Activated T-helper 2 cell treated with anti-CD3 and anti-CD28 coated beads, Interferon-gamma antibody, Interleukin-2, Interleukin-4, amounts not matched to agents 10 μg/mL and 5 μg/mL and 100 μg/mL, durations not matched to agents 14 hours and 24 hours and 36 hours (primary cell): ENCODE measurements around the gene TPRA1. TPM values are rescaled to one million over a fixed set of nuclear protein-coding genes. Genes with fewer than 3 reads are reported as not detected.
"Not testable (repeated sequence)": the region's sequence is repeated elsewhere in the genome, so short reads cannot be mapped to it uniquely, and the experiment has no call there.

Experiments used
- DNase-seq: peaks from one replicate; pipeline ENCODE4 v3.0.0; 2021; ENCODE audit warnings: low spot score
- H3K27ac Mint-ChIP-seq: one replicate; pipeline ENCODE4 v1.8.0; 2021; ENCODE audit warnings: mixed read lengths
- H3K27me3 Mint-ChIP-seq: one replicate; pipeline ENCODE4 v1.8.0; 2021; ENCODE audit warnings: low read depth, mixed read lengths
- H3K36me3 Mint-ChIP-seq: one replicate; pipeline ENCODE4 v1.8.0; 2021; ENCODE audit warnings: low read depth, mixed read lengths
- H3K4me1 Mint-ChIP-seq: one replicate; pipeline ENCODE4 v1.8.0; 2021; ENCODE audit warnings: low read depth, mixed read lengths
- H3K4me3 Mint-ChIP-seq: one replicate; pipeline ENCODE4 v1.8.0; 2021; ENCODE audit warnings: low read depth, mild to moderate bottlenecking, moderate library complexity, mixed read lengths
- H3K9me3 Mint-ChIP-seq: one replicate; pipeline ENCODE4 v1.8.0; 2021; ENCODE audit warnings: mixed read lengths
- intact Hi-C: fragments of 100-400 bp; cut with micrococcal nuclease; formaldehyde crosslinking; loops from one replicate; pipeline ENCODE4 v1.15.1; 2023
- total RNA-seq: library from RNA; stranded (reverse); gene quantifications from 2 replicates; pipeline ENCODE4 v1.2.3, GENCODE V29; 2022

The TPRA1 gene
- total RNA-seq, 1 donor from 2014 or later, result 36.0 TPM

DNA sequence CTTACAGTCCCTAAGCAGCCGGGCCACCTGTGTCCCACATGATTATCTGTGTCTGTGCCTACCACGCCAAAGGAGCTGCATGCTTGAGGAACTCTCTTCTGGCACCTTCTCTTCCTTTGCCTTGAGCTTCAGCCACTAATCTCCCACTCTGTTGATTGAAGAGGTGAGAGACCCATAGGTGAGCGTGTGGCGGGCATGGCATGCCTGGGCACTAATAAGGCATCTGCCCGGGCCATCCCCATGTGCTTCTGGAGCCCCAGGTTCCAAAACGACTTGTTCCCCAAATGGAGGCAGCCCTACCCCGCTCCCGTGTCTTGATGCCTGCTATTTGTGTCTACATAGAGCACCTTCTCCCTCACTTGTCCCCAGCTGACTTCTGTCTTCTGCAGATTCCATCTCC is 20.7 kb upstream of the TPRA1 start:
- H3K27me3 Mint-ChIP-seq, result no peaks in the 10 kb centered on the region
- peaks cover 11% of the 10 kb centered on the region for H3K4me1 Mint-ChIP-seq

DNA sequence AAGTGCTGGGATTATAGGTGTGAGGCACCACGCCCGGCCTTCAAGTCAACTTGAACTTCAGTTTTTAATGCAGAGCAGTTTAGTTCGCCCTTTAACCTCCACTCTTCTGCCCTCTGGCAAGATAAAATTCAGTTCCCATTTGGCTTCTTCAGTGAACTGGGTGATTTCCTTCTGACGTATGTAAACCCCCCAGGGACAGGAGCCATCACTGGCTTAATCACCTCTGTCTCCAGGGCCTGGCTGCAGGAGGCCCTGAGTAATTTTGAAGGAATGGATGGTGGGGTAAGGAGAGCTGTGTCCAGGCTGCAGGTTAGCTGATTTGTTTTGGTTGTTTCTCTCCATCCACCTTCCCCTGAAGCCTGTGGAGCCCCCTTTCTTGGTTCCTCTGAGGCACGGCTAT is 19.6 kb upstream of the TPRA1 start:
- H3K9me3 Mint-ChIP-seq, result no peaks in the 10 kb centered on the region
- peaks cover 7% of the 10 kb centered on the region for H3K4me1 Mint-ChIP-seq
- peaks cover 93% of the 10 kb centered on the region for H3K36me3 Mint-ChIP-seq
- H3K4me3 Mint-ChIP-seq, result no peak overlapping the region
- intact Hi-C loops, result no loop called here
- H3K27me3 Mint-ChIP-seq, result no peaks in the 10 kb centered on the region
- H3K27ac Mint-ChIP-seq, result no peak overlapping the region
- DNase-seq, result no peak

More for the DNA sequence above, 20.7 kb upstream of the TPRA1 start:
- H3K36me3 Mint-ChIP-seq, result peaks cover 92% of the 10 kb centered on the region
- no peak overlapping the region for H3K4me3 Mint-ChIP-seq
- intact Hi-C loops, result no loop called here
- no peak for DNase-seq
- H3K9me3 Mint-ChIP-seq, result no peaks in the 10 kb centered on the region
- H3K27ac Mint-ChIP-seq, result no peak overlapping the region

DNA sequence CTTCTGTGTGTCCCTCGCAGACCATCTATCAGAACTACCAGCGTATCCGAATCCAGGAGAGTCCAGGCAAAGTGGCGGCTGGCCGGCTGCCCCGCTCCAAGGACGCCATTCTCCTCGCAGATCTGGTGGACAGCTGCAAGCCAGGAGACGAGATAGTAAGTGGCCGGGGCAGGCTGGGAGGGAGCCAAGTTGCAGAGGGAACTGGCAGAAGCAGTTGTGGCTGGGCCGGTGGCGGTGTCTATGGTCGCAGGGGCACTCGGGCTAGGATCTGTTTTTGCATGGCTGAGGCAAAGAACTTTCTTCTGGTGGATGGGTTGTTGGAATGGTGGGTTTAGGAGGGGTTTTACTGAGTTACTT is 17.8 kb upstream of the TPRA1 start:
- H3K27ac Mint-ChIP-seq, result no peak overlapping the region
- H3K4me1 Mint-ChIP-seq, result peaks cover 9% of the 10 kb centered on the region
- no peak for DNase-seq
- H3K4me3 Mint-ChIP-seq, result no peak overlapping the region
- H3K9me3 Mint-ChIP-seq, result no peaks in the 10 kb centered on the region
- intact Hi-C loops, result no loop called here
- no peaks in the 10 kb centered on the region for H3K27me3 Mint-ChIP-seq
- peaks cover 90% of the 10 kb centered on the region for H3K36me3 Mint-ChIP-seq

DNA sequence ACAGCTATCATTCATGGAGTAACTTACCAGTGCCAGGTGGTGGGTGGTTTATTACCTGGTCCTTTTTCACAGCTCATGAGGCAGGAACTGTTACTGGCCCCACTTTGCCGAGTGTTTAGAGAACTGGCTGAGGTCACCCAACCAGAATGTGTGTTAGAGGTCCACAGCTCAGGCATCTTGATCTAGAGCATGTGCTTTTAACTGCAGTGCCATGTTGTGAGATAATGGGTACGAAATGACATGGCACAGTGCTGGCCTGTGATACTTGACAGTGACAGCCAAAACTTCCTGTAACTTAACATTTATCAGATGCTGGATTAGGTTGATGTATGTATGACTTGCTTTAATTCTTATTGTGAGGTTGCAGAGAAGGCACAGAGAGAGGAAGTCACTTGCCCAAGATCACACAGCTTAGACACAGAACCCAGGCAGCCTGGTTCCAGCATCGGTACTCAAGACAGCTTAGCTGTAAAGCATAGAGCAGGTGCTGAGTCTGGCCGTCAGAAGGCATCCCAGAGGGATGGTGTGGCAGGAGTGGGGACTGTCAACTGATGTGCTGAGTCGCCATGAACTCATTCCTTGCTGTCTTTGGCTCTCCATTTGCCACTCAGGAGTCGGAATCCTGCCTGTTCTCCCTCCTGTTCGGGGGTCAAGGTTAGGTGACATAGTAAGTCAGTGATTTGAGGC is 17.3 kb upstream of the TPRA1 start:
- DNase-seq, result no peak
- H3K27me3 Mint-ChIP-seq, result no peaks in the 10 kb centered on the region
- H3K36me3 Mint-ChIP-seq, result peaks cover 88% of the 10 kb centered on the region
- no peaks in the 10 kb centered on the region for H3K9me3 Mint-ChIP-seq
- H3K27ac Mint-ChIP-seq, result peak overlapping the region; percentile 1
- H3K4me1 Mint-ChIP-seq, result peaks cover 7% of the 10 kb centered on the region
- intact Hi-C loops, result no loop called here
- no peak overlapping the region for H3K4me3 Mint-ChIP-seq

DNA sequence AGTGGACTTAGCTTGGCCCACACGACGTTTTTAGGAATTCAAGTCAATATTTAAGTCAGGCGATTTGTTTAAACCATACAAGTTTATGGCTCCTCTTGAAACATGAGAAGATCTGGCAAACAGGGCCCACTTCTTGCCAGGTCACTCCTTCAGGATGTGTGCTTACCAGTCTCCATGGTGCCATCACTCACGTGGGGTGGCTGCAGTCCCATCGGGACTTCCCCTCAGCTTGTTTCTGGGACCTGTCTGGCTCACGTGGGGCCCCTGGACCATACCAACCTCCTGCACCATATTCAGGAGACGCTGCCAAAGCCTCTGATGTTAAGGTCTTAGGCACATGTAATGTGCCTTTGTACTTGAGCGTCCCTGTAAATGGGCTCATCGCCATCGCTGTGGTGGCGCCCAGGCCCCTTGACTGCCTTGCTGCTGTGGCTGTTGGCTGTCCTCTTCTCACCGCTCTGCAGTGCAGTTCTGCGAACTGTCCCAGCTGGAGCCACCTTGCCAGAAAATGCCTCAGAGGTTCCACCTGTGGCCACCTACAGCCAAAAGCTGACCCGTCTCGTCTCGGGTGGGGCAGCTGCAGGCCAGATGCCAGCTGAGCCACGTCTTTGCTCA is 16.6 kb upstream of the TPRA1 start:
- DNase-seq, result no peak
- H3K4me3 Mint-ChIP-seq, result no peak overlapping the region
- intact Hi-C loops, result no loop called here
- no peaks in the 10 kb centered on the region for H3K9me3 Mint-ChIP-seq
- H3K36me3 Mint-ChIP-seq, result peaks cover 88% of the 10 kb centered on the region
- no peak overlapping the region for H3K27ac Mint-ChIP-seq
- peaks cover 10% of the 10 kb centered on the region for H3K4me1 Mint-ChIP-seq
- H3K27me3 Mint-ChIP-seq, result no peaks in the 10 kb centered on the region

DNA sequence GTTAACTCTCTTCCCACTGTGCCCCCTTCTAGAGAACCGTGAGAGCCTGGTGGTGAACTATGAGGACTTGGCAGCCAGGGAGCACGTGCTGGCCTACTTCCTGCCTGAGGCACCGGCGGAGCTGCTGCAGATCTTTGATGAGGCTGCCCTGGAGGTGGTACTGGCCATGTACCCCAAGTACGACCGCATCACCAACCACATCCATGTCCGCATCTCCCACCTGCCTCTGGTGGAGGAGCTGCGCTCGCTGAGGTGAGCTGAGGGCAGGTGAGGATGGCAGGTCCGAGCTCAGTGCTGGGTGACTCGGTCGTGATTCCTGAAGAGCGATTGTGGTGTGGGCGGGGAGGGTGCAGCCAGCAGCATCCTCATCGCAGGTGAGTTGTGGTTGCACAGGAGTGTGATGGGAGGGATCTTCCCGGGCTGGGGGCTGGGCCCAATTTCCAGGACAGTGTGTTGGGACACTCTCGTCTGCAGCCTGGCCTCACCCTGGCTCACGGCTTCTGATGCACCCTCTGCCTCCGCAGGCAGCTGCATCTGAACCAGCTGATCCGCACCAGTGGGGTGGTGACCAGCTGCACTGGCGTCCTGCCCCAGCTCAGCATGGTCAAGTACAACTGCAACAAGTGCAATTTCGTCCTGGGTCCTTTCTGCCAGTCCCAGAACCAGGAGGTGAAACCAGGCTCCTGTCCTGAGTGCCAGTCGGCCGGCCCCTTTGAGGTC is 15.7 kb upstream of the TPRA1 start:
- DNase-seq, result no peak
- H3K9me3 Mint-ChIP-seq, result no peaks in the 10 kb centered on the region
- H3K4me3 Mint-ChIP-seq, result no peak overlapping the region
- no peak overlapping the region for H3K27ac Mint-ChIP-seq
- intact Hi-C loops, result no loop called here
- H3K4me1 Mint-ChIP-seq, result peaks cover 17% of the 10 kb centered on the region
- peaks cover 92% of the 10 kb centered on the region for H3K36me3 Mint-ChIP-seq
- H3K27me3 Mint-ChIP-seq, result no peaks in the 10 kb centered on the region

DNA sequence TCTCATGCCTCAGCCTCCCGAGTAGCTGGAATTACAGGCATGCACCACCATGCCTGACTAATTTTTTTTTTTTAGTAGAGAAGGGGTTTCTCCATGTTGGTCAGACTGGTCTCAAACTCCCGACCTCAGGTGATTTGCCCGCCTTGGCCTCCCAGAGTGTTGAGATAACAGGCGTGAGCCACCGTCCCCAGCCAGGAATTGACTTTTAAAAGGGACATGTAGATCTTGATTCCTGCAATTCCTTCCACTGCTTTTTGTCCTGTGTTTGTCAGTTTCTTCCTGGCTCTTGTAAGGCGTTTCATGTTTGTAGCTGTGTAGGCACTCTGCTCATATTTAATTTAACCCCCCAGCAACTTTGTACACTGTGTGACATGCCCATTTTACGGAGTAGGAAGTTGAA is 15.0 kb upstream of the TPRA1 start:
- intact Hi-C loops, H3K9me3 Mint-ChIP-seq, H3K4me3 Mint-ChIP-seq, H3K27ac Mint-ChIP-seq, H3K27me3 Mint-ChIP-seq, DNase-seq: not testable (repeated sequence)
- H3K4me1 Mint-ChIP-seq, result peaks cover 21% of the 10 kb centered on the region
- H3K36me3 Mint-ChIP-seq, result peaks cover 92% of the 10 kb centered on the region

DNA sequence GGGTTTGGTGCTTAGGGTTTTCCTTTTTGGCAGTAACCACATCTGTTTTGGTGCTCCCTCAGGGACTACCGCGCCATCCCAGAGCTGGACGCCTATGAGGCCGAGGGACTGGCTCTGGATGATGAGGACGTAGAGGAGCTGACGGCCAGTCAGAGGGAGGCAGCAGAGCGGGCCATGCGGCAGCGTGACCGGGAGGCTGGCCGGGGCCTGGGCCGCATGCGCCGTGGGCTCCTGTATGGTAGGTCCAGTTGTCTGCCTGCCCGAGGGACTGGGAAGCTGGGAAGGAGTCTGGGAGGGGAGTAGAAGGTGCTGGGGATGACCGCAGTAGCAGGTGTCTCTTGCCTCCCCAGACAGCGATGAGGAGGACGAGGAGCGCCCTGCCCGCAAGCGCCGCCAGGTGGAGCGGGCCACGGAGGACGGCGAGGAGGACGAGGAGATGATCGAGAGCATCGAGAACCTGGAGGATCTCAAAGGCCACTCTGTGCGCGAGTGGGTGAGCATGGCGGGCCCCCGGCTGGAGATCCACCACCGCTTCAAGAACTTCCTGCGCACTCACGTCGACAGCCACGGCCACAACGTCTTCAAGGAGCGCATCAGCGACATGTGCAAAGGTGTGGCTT is 14.1 kb upstream of the TPRA1 start:
- Mint-ChIP-seq H3K27me3 (no peaks in the 10 kb centered on the region), H3K36me3 (peaks cover 90% of the 10 kb centered on the region), H3K4me3 (no peak overlapping the region), H3K9me3 (no peaks in the 10 kb centered on the region), H3K27ac (no peak overlapping the region), H3K4me1 (peaks cover 23% of the 10 kb centered on the region)
- intact Hi-C loops, result no loop called here
- DNase-seq, result no peak

DNA sequence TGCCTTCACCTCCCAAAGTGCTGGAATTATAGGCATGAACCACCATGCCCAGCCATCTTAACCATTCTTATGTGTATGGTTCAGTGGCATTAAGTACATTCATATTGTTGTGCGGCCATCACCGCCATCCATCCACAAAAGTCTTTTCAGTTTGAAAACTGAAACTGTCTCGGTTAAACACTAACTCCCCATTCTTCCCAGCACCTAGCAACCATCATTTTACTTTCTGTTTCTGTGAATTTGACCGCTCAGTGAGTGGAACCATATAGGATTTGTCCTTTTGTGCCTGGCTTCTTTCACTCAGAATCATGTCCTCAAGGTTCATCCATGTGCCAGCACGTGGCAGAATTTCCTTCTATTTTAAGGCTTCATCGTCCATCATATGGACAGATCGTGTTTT is 13.5 kb upstream of the TPRA1 start:
- Mint-ChIP-seq H3K27me3 (no peaks in the 10 kb centered on the region), H3K27ac (no peak overlapping the region)

DNA sequence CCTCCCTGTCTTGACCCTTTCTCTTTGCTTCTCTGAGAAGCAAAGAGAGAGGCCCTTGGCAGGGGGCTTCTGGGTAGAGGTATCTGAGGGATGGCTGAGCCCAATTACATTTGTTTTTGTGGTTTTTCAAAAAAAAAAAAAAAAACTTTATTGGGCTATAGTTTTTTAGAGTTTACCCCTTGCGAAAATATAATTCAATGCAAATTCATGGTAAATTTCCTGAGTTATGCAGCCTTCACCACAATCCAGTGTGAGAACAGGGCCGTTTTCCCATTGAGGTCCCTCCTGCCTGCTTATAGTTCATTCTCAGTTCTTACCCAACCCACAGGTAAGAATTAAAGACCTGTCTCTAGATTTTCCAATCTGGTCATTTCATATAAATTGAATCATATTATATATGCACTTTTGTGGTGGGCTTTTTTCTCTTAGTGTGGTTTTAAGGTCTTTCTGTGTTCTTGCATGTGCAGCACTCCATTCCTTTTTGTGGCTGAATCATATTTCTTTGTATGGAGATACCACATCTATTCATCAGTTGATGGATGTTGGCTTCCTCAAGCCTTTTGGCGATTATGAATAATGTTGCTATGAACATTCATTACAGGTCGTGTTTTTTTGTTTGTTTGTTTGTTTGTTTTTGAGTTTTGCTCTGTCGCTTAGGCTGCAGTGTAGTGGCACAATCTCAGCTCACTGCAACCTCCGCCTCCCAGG is 10.4 kb upstream of the TPRA1 start:
- Mint-ChIP-seq H3K4me1 (peaks cover 42% of the 10 kb centered on the region), H3K9me3 (no peaks in the 10 kb centered on the region), H3K27ac (no peak overlapping the region), H3K36me3 (peaks cover 65% of the 10 kb centered on the region), H3K4me3 (peak overlapping the region; percentile 66), H3K27me3 (no peaks in the 10 kb centered on the region)
- intact Hi-C loops, result no loop called here
- no peak for DNase-seq

More for the DNA sequence above, 13.5 kb upstream of the TPRA1 start:
- intact Hi-C loops, result no loop called here
- Mint-ChIP-seq H3K36me3 (peaks cover 90% of the 10 kb centered on the region), H3K4me1 (peaks cover 30% of the 10 kb centered on the region), H3K9me3 (no peaks in the 10 kb centered on the region), H3K4me3 (no peak overlapping the region)
- no peak for DNase-seq

DNA sequence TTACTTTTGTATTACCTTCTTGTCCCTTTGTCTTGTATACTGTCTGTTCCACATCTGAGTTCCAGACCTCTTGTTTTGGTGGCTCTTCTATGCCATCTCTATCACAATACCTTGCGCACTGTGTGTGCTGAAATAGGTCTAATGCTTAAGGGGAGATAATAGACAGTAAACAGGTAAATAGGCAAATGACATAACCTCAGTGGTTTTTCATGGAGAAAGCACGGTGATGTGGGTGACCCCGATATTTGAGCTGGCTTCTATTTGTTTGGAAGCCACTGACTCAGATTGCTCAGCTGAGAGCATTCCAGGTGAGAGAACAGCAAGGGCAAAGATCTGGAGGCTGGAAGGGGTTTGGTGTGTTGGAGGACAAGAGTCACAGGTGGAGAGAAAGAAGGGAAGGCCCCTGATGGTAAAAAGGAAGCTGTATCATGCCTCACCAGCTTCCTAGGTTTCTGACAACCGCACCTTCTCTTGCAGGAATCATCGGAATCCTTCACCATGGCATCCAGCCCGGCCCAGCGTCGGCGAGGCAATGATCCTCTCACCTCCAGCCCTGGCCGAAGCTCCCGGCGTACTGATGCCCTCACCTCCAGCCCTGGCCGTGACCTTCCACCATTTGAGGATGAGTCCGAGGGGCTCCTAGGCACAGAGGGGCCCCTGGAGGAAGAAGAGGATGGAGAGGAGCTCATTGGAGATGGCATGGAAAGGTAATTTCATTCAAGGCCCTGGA is 8.5 kb upstream of the TPRA1 start:
- intact Hi-C loops, result loop anchor here (1.0 to 5.0 kb wide), 5 partner anchors 9 to 1517 kb away; partner anchors contain the start of genes ABTB1, SEC61A1, SLC41A3 and TPRA1
- peak overlapping the region; percentile 91 for H3K27ac Mint-ChIP-seq
- DNase-seq, result no peak
- H3K36me3 Mint-ChIP-seq, result peaks cover 46% of the 10 kb centered on the region
- peaks cover 40% of the 10 kb centered on the region for H3K4me1 Mint-ChIP-seq
- no peaks in the 10 kb centered on the region for H3K9me3 Mint-ChIP-seq
- no peaks in the 10 kb centered on the region for H3K27me3 Mint-ChIP-seq
- peak overlapping the region; percentile 93 for H3K4me3 Mint-ChIP-seq
